ENCODE measurements around the gene NME9.
"Not testable (repeated sequence)": the region's sequence is repeated elsewhere in the genome, so short reads cannot be mapped to it uniquely, and the experiment has no call there.

DNA sequence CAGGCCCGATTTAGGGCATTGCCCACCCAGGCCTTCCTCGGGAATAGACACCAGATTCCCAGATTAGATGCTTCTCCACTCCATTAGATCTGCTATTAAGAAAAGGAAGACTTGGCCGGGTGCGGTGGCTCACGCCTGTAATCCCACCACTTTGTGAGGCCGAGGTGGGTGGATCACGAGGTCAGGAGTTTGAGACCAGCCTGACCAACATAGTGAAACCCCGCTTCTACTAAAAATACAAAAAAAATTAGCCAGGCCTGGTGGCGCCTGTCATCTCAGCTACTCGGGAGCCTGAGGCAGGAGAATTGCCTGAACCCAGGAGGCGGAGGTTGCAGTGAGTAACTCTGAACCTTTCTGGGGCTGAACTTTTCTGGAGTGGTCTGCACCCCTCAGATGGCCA lies 47.6 kb upstream of the NME9 start:
- not testable (repeated sequence) for TF ChIP-seq CTCF (conservative IDR thresholded peaks at IDR 0.05 in 1 of 2, IDR thresholded peaks at IDR 0.05 in 1 of 2; ENCODE audit: extremely low read depth in 1 of 2, insufficient read depth in 1 of 2, low read depth in 1 of 2, low read length in 2 of 2); EZH2 (IDR thresholded peaks at IDR 0.05; ENCODE audit: borderline replicate concordance, low read length)
